ENCODE measurements around the gene MDFIC. TPM values are rescaled to one million over a fixed set of nuclear protein-coding genes. Genes with fewer than 3 reads are reported as not detected.

The MDFIC gene
- total RNA-seq, 1 donor from 2014 or later = 18.5 TPM

DNA sequence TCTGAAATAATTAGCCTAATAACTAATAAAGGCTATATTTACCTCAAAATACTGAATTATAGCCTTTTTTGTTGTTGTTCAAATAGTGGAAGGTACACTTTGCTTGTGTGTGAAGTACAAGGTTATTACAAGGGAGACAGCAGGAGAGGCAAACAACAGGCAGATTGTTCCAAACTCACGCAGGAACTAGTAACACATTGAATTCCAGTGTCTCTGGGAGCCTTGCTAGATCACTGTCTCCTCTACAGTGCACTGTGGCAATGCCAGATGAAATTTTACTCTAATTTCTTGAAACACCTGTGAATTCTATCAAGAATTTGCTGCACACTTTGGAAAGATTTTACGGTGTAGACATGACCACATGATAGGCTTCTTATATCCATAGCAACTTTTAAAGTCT is 112.6 kb downstream of the MDFIC start:
- no peak for DNase-seq (ENCODE audit: extremely low spot score, unreplicated experiment)
- Mint-ChIP-seq H3K27me3 (ENCODE audit: unreplicated experiment) (no peaks in the 10 kb centered on the region), H3K9me3 (ENCODE audit: unreplicated experiment) (no peaks in the 10 kb centered on the region), H3K27ac (ENCODE audit: unreplicated experiment) (no peak overlapping the region), H3K4me1 (ENCODE audit: unreplicated experiment) (no peaks in the 10 kb centered on the region), H3K4me3 (ENCODE audit: unreplicated experiment) (no peak overlapping the region), H3K36me3 (ENCODE audit: unreplicated experiment) (no peaks in the 10 kb centered on the region)
- TF ChIP-seq, protein P1, sequence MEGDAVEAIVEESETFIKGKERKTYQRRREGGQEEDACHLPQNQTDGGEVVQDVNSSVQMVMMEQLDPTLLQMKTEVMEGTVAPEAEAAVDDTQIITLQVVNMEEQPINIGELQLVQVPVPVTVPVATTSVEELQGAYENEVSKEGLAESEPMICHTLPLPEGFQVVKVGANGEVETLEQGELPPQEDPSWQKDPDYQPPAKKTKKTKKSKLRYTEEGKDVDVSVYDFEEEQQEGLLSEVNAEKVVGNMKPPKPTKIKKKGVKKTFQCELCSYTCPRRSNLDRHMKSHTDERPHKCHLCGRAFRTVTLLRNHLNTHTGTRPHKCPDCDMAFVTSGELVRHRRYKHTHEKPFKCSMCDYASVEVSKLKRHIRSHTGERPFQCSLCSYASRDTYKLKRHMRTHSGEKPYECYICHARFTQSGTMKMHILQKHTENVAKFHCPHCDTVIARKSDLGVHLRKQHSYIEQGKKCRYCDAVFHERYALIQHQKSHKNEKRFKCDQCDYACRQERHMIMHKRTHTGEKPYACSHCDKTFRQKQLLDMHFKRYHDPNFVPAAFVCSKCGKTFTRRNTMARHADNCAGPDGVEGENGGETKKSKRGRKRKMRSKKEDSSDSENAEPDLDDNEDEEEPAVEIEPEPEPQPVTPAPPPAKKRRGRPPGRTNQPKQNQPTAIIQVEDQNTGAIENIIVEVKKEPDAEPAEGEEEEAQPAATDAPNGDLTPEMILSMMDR (IDR thresholded peaks at IDR 0.05) = no peak

DNA sequence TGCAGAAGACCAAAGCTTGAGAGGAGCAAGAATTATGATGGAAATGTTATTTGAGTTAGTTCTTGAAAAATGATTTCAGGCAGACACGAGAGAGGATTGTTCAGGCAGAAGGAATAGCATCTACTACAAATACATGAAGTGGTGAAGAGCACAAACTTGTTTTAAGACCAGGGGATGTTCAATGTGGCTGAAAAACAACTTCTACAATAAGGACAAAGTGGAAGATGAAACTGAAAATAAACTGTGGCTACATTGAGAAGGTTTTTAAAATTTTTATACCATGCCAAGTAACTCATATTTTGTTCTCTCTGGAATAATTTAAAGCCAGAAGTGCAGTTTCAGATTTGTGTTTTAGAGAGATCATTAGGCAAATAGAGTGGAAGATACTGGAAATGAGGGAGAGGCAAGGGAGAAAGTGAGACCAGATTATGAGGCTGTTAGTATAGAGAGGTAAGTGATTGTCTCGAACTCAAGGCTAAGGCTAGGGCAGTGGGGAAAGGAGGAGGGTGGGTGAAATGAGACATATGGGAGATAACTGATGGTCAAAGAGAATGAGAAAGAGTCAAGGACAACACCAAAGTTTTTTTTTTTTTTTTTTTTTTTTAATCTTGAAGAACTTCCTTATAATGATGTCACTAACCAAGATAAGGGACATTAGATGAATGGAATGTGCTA is 115.4 kb downstream of the MDFIC start:
- no peak overlapping the region for H3K4me3 Mint-ChIP-seq (ENCODE audit: unreplicated experiment)
- no peak for DNase-seq (ENCODE audit: extremely low spot score, unreplicated experiment)

DNA sequence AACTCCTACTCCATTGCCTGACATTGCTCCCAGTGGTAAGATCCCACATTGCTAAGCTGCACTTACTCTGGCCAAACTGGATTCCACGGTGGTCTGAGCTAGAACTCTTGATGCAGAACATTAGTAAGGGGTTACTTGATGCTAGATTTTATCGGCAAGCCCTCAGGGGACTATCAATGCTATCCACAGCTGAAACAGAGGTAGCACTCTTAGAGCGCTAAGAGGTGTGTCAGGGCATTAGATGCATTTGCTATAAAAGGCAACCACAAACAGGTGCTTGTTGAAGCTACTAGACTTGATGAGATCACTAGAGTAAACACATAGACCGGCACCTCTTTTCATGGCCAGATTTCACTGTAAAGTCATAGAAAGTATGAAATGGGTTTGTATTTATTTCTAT is 116.3 kb downstream of the MDFIC start:
- no peaks in the 10 kb centered on the region for H3K27me3 Mint-ChIP-seq (ENCODE audit: unreplicated experiment)
- no peaks in the 10 kb centered on the region for H3K9me3 Mint-ChIP-seq (ENCODE audit: unreplicated experiment)
- H3K4me1 Mint-ChIP-seq (ENCODE audit: unreplicated experiment) = no peaks in the 10 kb centered on the region
- TF ChIP-seq, protein P1 (IDR thresholded peaks at IDR 0.05) = no peak
- no peak overlapping the region for H3K4me3 Mint-ChIP-seq (ENCODE audit: unreplicated experiment)
- no peak for DNase-seq (ENCODE audit: extremely low spot score, unreplicated experiment)
- H3K36me3 Mint-ChIP-seq (ENCODE audit: unreplicated experiment) = no peaks in the 10 kb centered on the region
- no peak overlapping the region for H3K27ac Mint-ChIP-seq (ENCODE audit: unreplicated experiment)

More for the DNA sequence above, 115.4 kb downstream of the MDFIC start:
- Mint-ChIP-seq H3K9me3 (ENCODE audit: unreplicated experiment) (no peaks in the 10 kb centered on the region), H3K4me1 (ENCODE audit: unreplicated experiment) (no peaks in the 10 kb centered on the region), H3K36me3 (ENCODE audit: unreplicated experiment) (no peaks in the 10 kb centered on the region), H3K27me3 (ENCODE audit: unreplicated experiment) (no peaks in the 10 kb centered on the region), H3K27ac (ENCODE audit: unreplicated experiment) (no peak overlapping the region)
- TF ChIP-seq, protein P1 (IDR thresholded peaks at IDR 0.05) = no peak

DNA sequence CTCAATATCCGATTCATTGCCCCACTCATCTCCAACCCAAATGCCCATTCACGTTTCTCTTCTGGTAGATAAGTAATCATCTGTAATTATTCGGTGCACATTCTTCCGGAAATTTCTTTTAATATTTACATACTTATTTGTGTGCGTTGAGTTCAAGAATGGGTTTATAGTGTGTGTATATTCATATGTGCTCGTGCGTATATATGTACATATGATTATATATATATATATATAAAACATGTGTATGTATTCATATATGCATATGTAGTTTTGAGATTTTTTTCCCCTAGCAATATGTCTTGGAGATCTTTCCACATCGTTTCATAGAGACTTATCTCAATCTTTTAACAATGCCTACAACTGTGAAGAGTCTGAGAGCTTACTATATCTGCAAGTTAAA is 118.2 kb downstream of the MDFIC start:
- no peaks in the 10 kb centered on the region for H3K9me3 Mint-ChIP-seq (ENCODE audit: unreplicated experiment)
- H3K27ac Mint-ChIP-seq (ENCODE audit: unreplicated experiment) = no peak overlapping the region
- no peak overlapping the region for H3K4me3 Mint-ChIP-seq (ENCODE audit: unreplicated experiment)
- DNase-seq (ENCODE audit: extremely low spot score, unreplicated experiment) = no peak
- TF ChIP-seq, protein P1 (IDR thresholded peaks at IDR 0.05) = no peak
- H3K27me3 Mint-ChIP-seq (ENCODE audit: unreplicated experiment) = no peaks in the 10 kb centered on the region
- no peaks in the 10 kb centered on the region for H3K36me3 Mint-ChIP-seq (ENCODE audit: unreplicated experiment)
- H3K4me1 Mint-ChIP-seq (ENCODE audit: unreplicated experiment) = no peaks in the 10 kb centered on the region

DNA sequence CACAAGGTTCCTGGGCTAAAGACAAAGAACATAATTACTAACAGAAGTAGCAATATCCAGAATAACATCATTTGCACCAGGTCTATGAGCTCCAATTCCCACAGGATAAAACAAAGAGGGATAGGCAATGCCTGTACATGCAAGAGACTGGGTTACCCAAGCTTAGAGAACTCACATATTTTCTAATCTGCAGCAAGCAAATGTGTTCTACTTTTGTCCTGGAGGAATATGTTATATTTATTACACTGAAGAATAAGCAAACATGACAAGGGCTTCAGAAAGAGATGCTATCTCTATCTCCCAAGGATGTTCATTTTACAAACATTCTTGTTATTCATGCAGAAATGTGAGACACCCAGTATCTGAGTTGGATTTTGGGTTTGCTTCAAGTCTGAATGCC is 118.6 kb downstream of the MDFIC start:
- Mint-ChIP-seq H3K9me3 (ENCODE audit: unreplicated experiment) (no peaks in the 10 kb centered on the region), H3K4me1 (ENCODE audit: unreplicated experiment) (no peaks in the 10 kb centered on the region), H3K4me3 (ENCODE audit: unreplicated experiment) (no peak overlapping the region), H3K36me3 (ENCODE audit: unreplicated experiment) (no peaks in the 10 kb centered on the region), H3K27me3 (ENCODE audit: unreplicated experiment) (no peaks in the 10 kb centered on the region), H3K27ac (ENCODE audit: unreplicated experiment) (no peak overlapping the region)
- DNase-seq (ENCODE audit: extremely low spot score, unreplicated experiment) = no peak
- TF ChIP-seq, protein P1 (IDR thresholded peaks at IDR 0.05) = no peak

Data from osteocyte (in vitro differentiated cells).